H9 (cell line): ENCODE measurements around the gene LACTB. TPM values are rescaled to one million over a fixed set of nuclear protein-coding genes. Genes with fewer than 3 reads are reported as not detected.

Experiments used
- DNase-seq: peaks from one replicate; pipeline ENCODE4 v3.0.0-alpha.2; 2017
- H2AFZ ChIP-seq: one replicate; pipeline ENCODE4 v1.6.1; 2013; ENCODE audit warnings: mild to moderate bottlenecking, low read length, control low read depth, moderate library complexity
- H2AK5ac ChIP-seq: 2 replicates; pipeline ENCODE4 v1.6.1; 2013; ENCODE audit warnings: low read length, control low read depth, mixed read lengths; ENCODE audit not compliant: insufficient read length
- H2BK120ac ChIP-seq: one replicate; pipeline ENCODE4 v1.6.1; 2013; ENCODE audit warnings: low read depth, mild to moderate bottlenecking, low read length, control low read depth, inconsistent platforms; ENCODE audit not compliant: poor library complexity, severe bottlenecking
- H2BK12ac ChIP-seq: 2 replicates; pipeline ENCODE4 v1.6.1; 2013; ENCODE audit warnings: low read length, control low read depth, mixed read lengths, low read depth; ENCODE audit not compliant: insufficient read length
- H2BK15ac ChIP-seq: 2 replicates; pipeline ENCODE4 v1.6.1; 2013; ENCODE audit warnings: low read depth, low read length, control low read depth
- H2BK20ac ChIP-seq: one replicate; pipeline ENCODE4 v1.6.1; 2013; ENCODE audit warnings: low read depth, mild to moderate bottlenecking, low read length, control low read depth, inconsistent platforms; ENCODE audit not compliant: poor library complexity, severe bottlenecking
- H2BK5ac ChIP-seq: 2 replicates; pipeline ENCODE4 v1.6.1; 2013; ENCODE audit warnings: low read length, control low read depth, mixed read lengths; ENCODE audit not compliant: insufficient read length
- H3K14ac ChIP-seq: 2 replicates; pipeline ENCODE4 v1.6.1; 2013; ENCODE audit warnings: low read length, control low read depth; ENCODE audit not compliant: insufficient read depth
- H3K18ac ChIP-seq: 2 replicates; pipeline ENCODE4 v1.6.1; 2013; ENCODE audit warnings: low read depth, mild to moderate bottlenecking, mixed read lengths, low read length, control low read depth; ENCODE audit not compliant: insufficient read length
- H3K23ac ChIP-seq: 2 replicates; pipeline ENCODE4 v1.6.1; 2013; ENCODE audit warnings: low read length, control low read depth, mixed read lengths, low read depth; ENCODE audit not compliant: insufficient read length
- H3K23me2 ChIP-seq: 2 replicates; pipeline ENCODE4 v1.6.1; 2013; ENCODE audit warnings: low read depth, mild to moderate bottlenecking, mixed read lengths, low read length, control low read depth; ENCODE audit not compliant: insufficient read length, poor library complexity, severe bottlenecking
- H3K27ac ChIP-seq: 2 replicates; pipeline ENCODE4 v1.5.1; 2013; ENCODE audit warnings: low read length, control low read depth, mixed read lengths, low read depth; ENCODE audit not compliant: insufficient read length
- H3K27me3 ChIP-seq: 2 replicates; pipeline ENCODE4 v1.6.1; 2013; ENCODE audit warnings: low read length, control low read depth, inconsistent platforms; ENCODE audit not compliant: insufficient read depth
- H3K4ac ChIP-seq: 2 replicates; pipeline ENCODE4 v1.6.1; 2013; ENCODE audit warnings: low read depth, mild to moderate bottlenecking, control low read depth, inconsistent platforms, low read length, moderate library complexity
- H3K4me1 ChIP-seq: 2 replicates; pipeline ENCODE4 v1.6.1; 2013; ENCODE audit warnings: low read length, control low read depth, inconsistent platforms; ENCODE audit not compliant: insufficient read depth
- H3K4me2 ChIP-seq: 2 replicates; pipeline ENCODE4 v1.6.1; 2013; ENCODE audit warnings: low read length, control low read depth, mixed read lengths; ENCODE audit not compliant: insufficient read length, insufficient read depth
- H3K56ac ChIP-seq: 2 replicates; pipeline ENCODE4 v1.6.1; 2013; ENCODE audit warnings: low read depth, mild to moderate bottlenecking, mixed read lengths, low read length, control low read depth; ENCODE audit not compliant: insufficient read length
- H3K79me1 ChIP-seq: 2 replicates; pipeline ENCODE4 v1.6.1; 2013; ENCODE audit warnings: low read depth, mild to moderate bottlenecking, moderate library complexity, low read length, control low read depth, inconsistent platforms; ENCODE audit not compliant: insufficient read depth, poor library complexity, severe bottlenecking
- H3K79me2 ChIP-seq: 2 replicates; pipeline ENCODE4 v1.6.1; 2013; ENCODE audit warnings: low read length, control low read depth, inconsistent platforms; ENCODE audit not compliant: insufficient read depth
- H3K9ac ChIP-seq: 2 replicates; pipeline ENCODE4 v1.6.1; 2013; ENCODE audit warnings: low read length, control low read depth, mixed read lengths; ENCODE audit not compliant: insufficient read length; ENCODE audit errors: extremely low read depth
- H3K9me3 ChIP-seq: one replicate; pipeline ENCODE4 v1.6.1; 2013; ENCODE audit warnings: low read depth, low read length, inconsistent platforms; ENCODE audit not compliant: control insufficient read depth
- H3T11ph ChIP-seq: one replicate; pipeline ENCODE4 v1.6.1; 2013; ENCODE audit warnings: mild to moderate bottlenecking, low read length, control low read depth, inconsistent platforms
- H4K20me1 ChIP-seq: one replicate; pipeline ENCODE4 v1.6.1; 2013; ENCODE audit not compliant: control insufficient read depth, insufficient read length, insufficient read depth
- H4K5ac ChIP-seq: 2 replicates; pipeline ENCODE4 v1.6.1; 2013; ENCODE audit warnings: low read depth, mild to moderate bottlenecking, mixed read lengths, low read length, control low read depth; ENCODE audit not compliant: insufficient read length
- H4K8ac ChIP-seq: replicated peaks from 2 replicates; pipeline ENCODE4 v1.6.1; 2013; ENCODE audit warnings: low read length, control low read depth, mixed read lengths, low read depth; ENCODE audit not compliant: insufficient read length
- H4K91ac ChIP-seq: 2 replicates; pipeline ENCODE4 v1.6.1; 2013; ENCODE audit warnings: low read depth, mild to moderate bottlenecking, moderate library complexity, mixed read lengths, low read length, control low read depth; ENCODE audit not compliant: insufficient read length
- H3K27ac Mint-ChIP-seq, 3 experiments: 2 replicates in 2 of 3; 3 replicates in 1 of 3; pipeline ENCODE4 v1.8.0; 2020 to 2021; ENCODE audit warnings: mixed read lengths in 3 of 3, mild to moderate bottlenecking in 1 of 3, moderate library complexity in 1 of 3
- H3K27me3 Mint-ChIP-seq: 2 replicates; pipeline ENCODE4 v1.8.0; 2021; ENCODE audit warnings: low read depth, mild to moderate bottlenecking, moderate library complexity, mixed read lengths
- H3K36me3 Mint-ChIP-seq, 3 experiments: 2 replicates in 2 of 3; 3 replicates in 1 of 3; pipeline ENCODE4 v1.8.0; 2020 to 2021; ENCODE audit warnings: low read depth in 3 of 3, mixed read lengths in 3 of 3; ENCODE audit not compliant: insufficient read depth in 1 of 3
- H3K4me1 Mint-ChIP-seq, 2 experiments: 2 replicates each; pipeline ENCODE4 v1.8.0; 2020; ENCODE audit warnings: mixed read lengths in 2 of 2
- H3K4me3 Mint-ChIP-seq, 2 experiments: 2 replicates in 1 of 2; 3 replicates in 1 of 2; pipeline ENCODE4 v1.8.0; 2020 to 2021; ENCODE audit warnings: mild to moderate bottlenecking in 2 of 2, mixed read lengths in 2 of 2, moderate library complexity in 1 of 2
- H3K9me3 Mint-ChIP-seq, 2 experiments: 2 replicates in 1 of 2; 3 replicates in 1 of 2; pipeline ENCODE4 v1.8.0; 2020; ENCODE audit warnings: mild to moderate bottlenecking in 2 of 2, mixed read lengths in 2 of 2, moderate library complexity in 1 of 2
- WGBS: extraction: QIAGEN DNeasy Blood & Tissue Kit; methylation state at CpG from one replicate; pipeline ENCODE4 v1.1.7; 2013; ENCODE audit warnings: missing lambda C conversion rate, low lambda C conversion rate, mixed read lengths; ENCODE audit not compliant: insufficient read length; ENCODE audit errors: extremely low coverage; 5-methylcytosine and 5-hydroxymethylcytosine counted together
- total RNA-seq: library from RNA; stranded (reverse); gene quantifications from 2 replicates; pipeline ENCODE4 v1.2.1, GENCODE V29; 2021
- TF ChIP-seq, protein P1 (sequence below): fragments of 200-600 bp; sonication (generic); conservative IDR thresholded peaks from 3 replicates; pipeline ENCODE4 v1.8.0; 2021; ENCODE audit warnings: antibody characterized with exemption, mild to moderate bottlenecking

Gene LACTB
- total RNA-seq, 1 experiment from 2014 or later = 10.3 TPM

DNA sequence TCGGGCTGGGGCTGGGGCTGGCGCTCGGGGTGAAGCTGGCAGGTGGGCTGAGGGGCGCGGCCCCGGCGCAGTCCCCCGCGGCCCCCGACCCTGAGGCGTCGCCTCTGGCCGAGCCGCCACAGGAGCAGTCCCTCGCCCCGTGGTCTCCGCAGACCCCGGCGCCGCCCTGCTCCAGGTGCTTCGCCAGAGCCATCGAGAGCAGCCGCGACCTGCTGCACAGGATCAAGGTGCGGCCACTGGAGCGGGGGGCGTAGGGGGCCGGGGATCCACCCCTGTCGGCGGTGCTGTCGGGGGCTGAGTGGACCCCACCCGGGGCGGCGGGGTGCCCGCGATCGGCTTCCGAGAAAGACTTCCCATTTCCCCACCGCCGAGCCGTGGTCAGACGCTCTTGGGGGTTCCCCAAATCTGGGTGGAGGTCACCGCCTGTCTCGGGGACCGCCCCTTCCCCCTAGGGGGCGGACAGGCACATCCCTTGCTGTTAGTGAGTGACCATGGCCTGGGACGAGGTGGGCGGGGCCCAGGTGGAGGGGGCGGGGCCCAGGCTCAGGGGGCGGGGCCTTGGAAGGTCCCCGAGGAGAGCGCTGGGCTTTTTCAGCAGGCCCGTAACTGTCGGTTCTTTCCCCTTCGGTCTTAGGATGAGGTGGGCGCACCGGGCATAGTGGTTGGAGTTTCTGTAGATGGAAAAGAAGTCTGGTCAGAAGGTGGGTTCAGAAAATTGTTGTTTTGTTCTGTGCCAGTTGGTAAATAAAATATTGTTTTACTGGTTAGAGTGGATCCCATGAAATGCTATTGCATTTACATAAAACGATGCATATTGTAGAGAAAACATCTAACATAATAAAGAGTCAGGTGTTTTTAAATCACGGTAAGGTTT, 578 bp downstream of the LACTB start:
- Mint-ChIP-seq H3K27ac (peak overlapping the region in 1 of 3 experiments; percentile 10; a peak in 1 of 7 replicates), H3K27me3 (no peaks in the 10 kb centered on the region)
- TF ChIP-seq, protein P1, sequence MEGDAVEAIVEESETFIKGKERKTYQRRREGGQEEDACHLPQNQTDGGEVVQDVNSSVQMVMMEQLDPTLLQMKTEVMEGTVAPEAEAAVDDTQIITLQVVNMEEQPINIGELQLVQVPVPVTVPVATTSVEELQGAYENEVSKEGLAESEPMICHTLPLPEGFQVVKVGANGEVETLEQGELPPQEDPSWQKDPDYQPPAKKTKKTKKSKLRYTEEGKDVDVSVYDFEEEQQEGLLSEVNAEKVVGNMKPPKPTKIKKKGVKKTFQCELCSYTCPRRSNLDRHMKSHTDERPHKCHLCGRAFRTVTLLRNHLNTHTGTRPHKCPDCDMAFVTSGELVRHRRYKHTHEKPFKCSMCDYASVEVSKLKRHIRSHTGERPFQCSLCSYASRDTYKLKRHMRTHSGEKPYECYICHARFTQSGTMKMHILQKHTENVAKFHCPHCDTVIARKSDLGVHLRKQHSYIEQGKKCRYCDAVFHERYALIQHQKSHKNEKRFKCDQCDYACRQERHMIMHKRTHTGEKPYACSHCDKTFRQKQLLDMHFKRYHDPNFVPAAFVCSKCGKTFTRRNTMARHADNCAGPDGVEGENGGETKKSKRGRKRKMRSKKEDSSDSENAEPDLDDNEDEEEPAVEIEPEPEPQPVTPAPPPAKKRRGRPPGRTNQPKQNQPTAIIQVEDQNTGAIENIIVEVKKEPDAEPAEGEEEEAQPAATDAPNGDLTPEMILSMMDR = peak; percentile 47; the same call in 1 of the 3 replicates

More for the DNA sequence above, 578 bp downstream of the LACTB start:
- Histone ChIP-seq H2BK120ac (no peak overlapping the region), H4K5ac (no peak overlapping the region), H3K4me2 (peak overlapping the region; percentile 88), H3K9me3 (no peaks in the 10 kb centered on the region), H3K79me1 (no peaks in the 10 kb centered on the region), H3K18ac (no peak overlapping the region), H3K14ac (no peak overlapping the region; the same call in 1 of the 2 replicates), H2BK12ac (no peak overlapping the region), H2AK5ac (no peak overlapping the region), H3K79me2 (no peaks in the 10 kb centered on the region), H2BK15ac (no peak overlapping the region), H4K20me1 (no peaks in the 10 kb centered on the region), H3K9ac (no peak overlapping the region), H2BK5ac (no peak overlapping the region), H3K56ac (no peak overlapping the region), H2BK20ac (no peak overlapping the region), H3K4ac (no peak overlapping the region), H3K27ac (no peak overlapping the region), H4K91ac (no peak overlapping the region), H3T11ph (no peak overlapping the region), H3K27me3 (no peaks in the 10 kb centered on the region), H2AFZ (no peak overlapping the region), H3K4me1 (no peaks in the 10 kb centered on the region), H4K8ac (no peak overlapping the region), H3K23me2 (peaks cover 2% of the 10 kb centered on the region), H3K23ac (no peak overlapping the region)
- WGBS = no CpG with 5 or more reads among the region's 59 CpGs
- Mint-ChIP-seq H3K4me1 (peaks cover 10% of the 10 kb centered on the region in 2 experiments), H3K36me3 (peaks cover 0 to 12% (median 3%) of the 10 kb centered on the region in 3 experiments; a peak in 4 of 7 replicates), H3K4me3 (peak overlapping the region; percentile 66 to 82), H3K9me3 (peaks cover 5 to 10% of the 10 kb centered on the region in 2 experiments)
- DNase-seq = peak; percentile 96
